Sigmoid colon (tissue), 7 donors: Measurements from ENCODE around the gene PARP9. TPM values are rescaled to one million over a fixed set of nuclear protein-coding genes. Genes with fewer than 3 reads are reported as not detected.

Experiments used
- DNase-seq: peaks from one replicate; pipeline ENCODE4 v3.0.0-alpha.2; 2019
- H3K27ac ChIP-seq, 4 donors: fragments of 200-600 bp; sonication (generic); one replicate each; pipeline ENCODE4 v1.5.1; 2016 to 2019; ENCODE audit warnings: mild to moderate bottlenecking in 1 of 4
- H3K27me3 ChIP-seq, 3 donors: fragments of 200-600 bp; sonication (generic); one replicate each; pipeline ENCODE4 v1.5.1; 2019; ENCODE audit warnings: mild to moderate bottlenecking in 1 of 3
- H3K36me3 ChIP-seq, 4 donors: fragments of 200-600 bp; sonication (generic); one replicate each; pipeline ENCODE4 v1.5.1; 2016 to 2019
- H3K4me1 ChIP-seq, 4 donors: fragments of 200-600 bp; sonication (generic); one replicate each; pipeline ENCODE4 v1.5.1; 2017 to 2019
- H3K4me3 ChIP-seq, 4 donors: fragments of 200-600 bp; sonication (generic); one replicate each; pipeline ENCODE4 v1.5.1; 2017 to 2019; ENCODE audit warnings: mild to moderate bottlenecking in 2 of 4, moderate library complexity in 1 of 4
- H3K9me3 ChIP-seq, 4 donors: fragments of 200-600 bp in 3 of 4; sonication (generic) in 3 of 4; one replicate each; pipeline versions ENCODE4 v1.5.1 to v1.6.1; 2013 to 2019
- EP300 ChIP-seq, 4 donors: sonication (generic); formaldehyde crosslinking; IDR thresholded peaks; one replicate each; pipeline ENCODE4 v1.6.1; 2017; ENCODE audit warnings: antibody characterized with exemption in 4 of 4
- POLR2A ChIP-seq, 2 donors: fragments of 450-650 bp; IDR thresholded peaks; one replicate each; pipeline ENCODE4 v1.6.1; 2016; ENCODE audit warnings: antibody characterized with exemption in 2 of 2, mild to moderate bottlenecking in 2 of 2, moderate library complexity in 2 of 2
- POLR2AphosphoS5 ChIP-seq, 4 donors: sonication (generic); formaldehyde crosslinking; IDR thresholded peaks; one replicate each; pipeline ENCODE4 v1.6.1; 2017; ENCODE audit warnings: antibody characterized with exemption in 4 of 4
- WGBS, 2 donors: extraction: QIAGEN DNeasy Blood & Tissue Kit; methylation state at CpG; one replicate each; pipeline ENCODE4 v1.1.7; 2013; 5-methylcytosine and 5-hydroxymethylcytosine counted together
- intact Hi-C: fragments of 100-400 bp; cut with DNase I; formaldehyde crosslinking; loops from one replicate; pipeline ENCODE4 v1.15.1; 2023
- polyA plus RNA-seq, 3 donors: library from polyadenylated mRNA; stranded (reverse); fragments of 200-250 nt; gene quantifications; one replicate each; pipeline ENCODE4 v1.2.3, GENCODE V29; 2013
- total RNA-seq, 4 donors: library from RNA; depleted of rRNA; stranded (reverse); fragments of >200 nt; gene quantifications; one replicate each; pipeline ENCODE4 v1.1.0, GENCODE V29; 2016
- TF ChIP-seq, protein P1 (sequence below), 4 experiments: fragments of 450-650 bp in 3 of 4; fragments of 200-600 bp in 1 of 4; IDR thresholded peaks; one replicate each; pipeline ENCODE4 v1.5.1; 2016 to 2019; ENCODE audit warnings: antibody characterized with exemption in 4 of 4, mild to moderate bottlenecking in 3 of 4, moderate library complexity in 2 of 4
- donor health status: healthy with polysubstance abuse.
- donor health status: Bipolar disorder and iron deficiency.
- donor health status: healthy.

PARP9 gene
- total and polyA plus RNA-seq, 7 donors, result 20.4 to 48.4 (median 29.6) TPM

DNA sequence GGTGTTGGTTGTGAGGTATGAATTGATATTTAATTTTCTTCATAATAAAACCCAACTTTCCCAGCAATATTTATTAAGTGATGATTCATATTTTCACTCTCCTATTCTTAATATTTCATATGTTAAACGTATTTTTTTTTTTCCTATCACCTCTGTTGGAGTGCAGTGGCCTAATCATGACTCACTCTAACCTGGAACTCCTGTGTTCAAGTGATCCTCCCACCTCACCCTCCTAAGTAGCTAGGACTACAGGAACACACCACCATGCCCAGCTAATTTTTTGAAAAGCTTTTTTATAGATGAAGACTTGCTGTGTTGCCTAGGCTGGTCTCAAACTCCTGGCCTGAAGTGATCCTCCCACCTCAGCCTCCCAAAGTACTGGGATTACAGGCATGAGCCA is 22.0 kb upstream of the PARP9 start:
- peaks cover 0 to 9% (median 5%) of the 10 kb centered on the region in 4 donors for H3K9me3 ChIP-seq
- H3K27me3 ChIP-seq, result no peaks in the 10 kb centered on the region
- no peak for DNase-seq
- WGBS, 2 donors, result 55 to 63% methylated on average over 1 of the region's 1 CpG
- intact Hi-C loops, result no loop called here
- no peak overlapping the region for H3K4me3 ChIP-seq
- H3K36me3 ChIP-seq, result no peaks in the 10 kb centered on the region
- TF ChIP-seq POLR2AphosphoS5 (IDR thresholded peaks at IDR 0.05) (no peak), POLR2A (IDR thresholded peaks at IDR 0.05) (no peak), EP300 (IDR thresholded peaks at IDR 0.05) (no peak)
- TF ChIP-seq, protein P1, sequence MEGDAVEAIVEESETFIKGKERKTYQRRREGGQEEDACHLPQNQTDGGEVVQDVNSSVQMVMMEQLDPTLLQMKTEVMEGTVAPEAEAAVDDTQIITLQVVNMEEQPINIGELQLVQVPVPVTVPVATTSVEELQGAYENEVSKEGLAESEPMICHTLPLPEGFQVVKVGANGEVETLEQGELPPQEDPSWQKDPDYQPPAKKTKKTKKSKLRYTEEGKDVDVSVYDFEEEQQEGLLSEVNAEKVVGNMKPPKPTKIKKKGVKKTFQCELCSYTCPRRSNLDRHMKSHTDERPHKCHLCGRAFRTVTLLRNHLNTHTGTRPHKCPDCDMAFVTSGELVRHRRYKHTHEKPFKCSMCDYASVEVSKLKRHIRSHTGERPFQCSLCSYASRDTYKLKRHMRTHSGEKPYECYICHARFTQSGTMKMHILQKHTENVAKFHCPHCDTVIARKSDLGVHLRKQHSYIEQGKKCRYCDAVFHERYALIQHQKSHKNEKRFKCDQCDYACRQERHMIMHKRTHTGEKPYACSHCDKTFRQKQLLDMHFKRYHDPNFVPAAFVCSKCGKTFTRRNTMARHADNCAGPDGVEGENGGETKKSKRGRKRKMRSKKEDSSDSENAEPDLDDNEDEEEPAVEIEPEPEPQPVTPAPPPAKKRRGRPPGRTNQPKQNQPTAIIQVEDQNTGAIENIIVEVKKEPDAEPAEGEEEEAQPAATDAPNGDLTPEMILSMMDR (IDR thresholded peaks at IDR 0.05), result no peak
- H3K4me1 ChIP-seq, result no peaks in the 10 kb centered on the region
- H3K27ac ChIP-seq, result no peak overlapping the region

DNA sequence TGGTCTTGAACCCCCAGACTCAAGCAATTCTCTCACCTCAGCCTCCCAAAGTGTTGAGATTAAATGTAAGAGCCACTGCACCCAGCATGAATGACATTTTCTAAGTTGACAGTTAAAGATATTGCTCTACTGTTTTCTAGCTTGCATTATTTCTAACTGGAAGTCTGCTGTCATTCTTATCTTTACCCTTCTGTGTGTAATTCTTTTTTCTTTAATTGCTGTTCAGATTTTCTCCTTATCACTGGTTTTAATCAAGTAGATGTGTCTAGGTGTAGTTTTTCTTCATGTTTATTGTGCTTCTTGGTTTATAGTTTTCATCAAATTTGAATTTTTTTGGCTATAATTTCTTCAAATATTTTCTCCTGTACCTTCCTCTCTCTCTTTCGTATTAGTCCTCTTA is 18.3 kb upstream of the PARP9 start:
- 96 to 100% methylated on average over 1 of the region's 1 CpG for WGBS, 2 donors
- Histone ChIP-seq H3K9me3 (peaks cover 0 to 9% (median 5%) of the 10 kb centered on the region in 4 donors), H3K4me1 (peaks cover 0 to 12% (median 3%) of the 10 kb centered on the region in 4 donors), H3K27me3 (no peaks in the 10 kb centered on the region), H3K4me3 (no peak overlapping the region), H3K27ac (no peak overlapping the region), H3K36me3 (no peaks in the 10 kb centered on the region)
- no peak for DNase-seq
- TF ChIP-seq POLR2A (IDR thresholded peaks at IDR 0.05) (no peak), EP300 (IDR thresholded peaks at IDR 0.05) (no peak), POLR2AphosphoS5 (IDR thresholded peaks at IDR 0.05) (no peak)
- TF ChIP-seq, protein P1 (IDR thresholded peaks at IDR 0.05), result no peak
- intact Hi-C loops, result no loop called here

DNA sequence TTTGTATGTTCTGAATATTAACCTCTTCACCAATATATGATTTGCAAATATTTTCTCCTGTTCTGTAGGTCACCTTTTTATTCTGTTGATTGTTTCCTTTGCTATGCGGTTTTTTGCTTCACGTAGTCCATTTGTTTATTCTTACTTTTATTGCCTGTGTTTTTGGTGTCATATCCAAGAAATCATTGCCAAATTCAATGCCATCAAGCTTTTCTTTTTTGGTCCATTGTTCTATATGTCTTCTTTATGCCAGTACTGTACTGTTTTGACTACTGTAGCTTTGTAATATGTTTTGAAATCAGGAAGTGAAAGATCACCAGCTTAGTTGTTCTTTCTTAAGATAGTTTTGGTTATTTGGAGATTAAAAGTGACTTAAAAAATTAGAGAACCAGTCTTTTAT is 17.5 kb upstream of the PARP9 start:
- Histone ChIP-seq H3K36me3 (no peaks in the 10 kb centered on the region), H3K27me3 (no peaks in the 10 kb centered on the region), H3K9me3 (peaks cover 0 to 9% (median 5%) of the 10 kb centered on the region in 4 donors), H3K27ac (no peak overlapping the region), H3K4me1 (peaks cover 0 to 12% (median 4%) of the 10 kb centered on the region in 4 donors), H3K4me3 (no peak overlapping the region)
- no peak for DNase-seq
- 90 to 97% methylated on average over 2 of the region's 2 CpGs for WGBS, 2 donors
- intact Hi-C loops, result no loop called here
- TF ChIP-seq POLR2A (IDR thresholded peaks at IDR 0.05) (no peak), POLR2AphosphoS5 (IDR thresholded peaks at IDR 0.05) (no peak), EP300 (IDR thresholded peaks at IDR 0.05) (no peak)
- TF ChIP-seq, protein P1 (IDR thresholded peaks at IDR 0.05), result no peak

DNA sequence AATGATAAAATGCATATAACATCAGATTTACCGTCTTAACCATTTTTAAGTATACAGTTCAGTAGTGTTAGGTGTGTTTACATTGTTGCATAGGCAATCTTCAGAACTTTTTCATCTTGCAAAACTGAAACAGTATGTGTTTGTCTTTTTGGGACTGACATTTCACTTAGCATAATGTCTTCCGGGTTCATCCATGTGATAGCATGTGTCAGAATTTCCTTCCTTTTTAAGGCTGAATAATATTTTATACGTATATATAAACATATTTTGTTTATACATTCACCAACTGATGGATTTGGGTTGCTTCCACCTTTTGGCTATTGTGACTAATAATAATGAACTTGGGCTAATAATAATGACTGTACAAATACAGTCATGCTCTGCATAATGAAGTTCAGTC is 16.4 kb upstream of the PARP9 start:
- no peak for TF ChIP-seq POLR2AphosphoS5 (IDR thresholded peaks at IDR 0.05)
- no peak for TF ChIP-seq EP300 (IDR thresholded peaks at IDR 0.05)
- no peak for TF ChIP-seq POLR2A (IDR thresholded peaks at IDR 0.05)
- TF ChIP-seq, protein P1 (IDR thresholded peaks at IDR 0.05), result no peak
- no peak overlapping the region for H3K4me3 ChIP-seq
- H3K27me3 ChIP-seq, result no peaks in the 10 kb centered on the region
- no peaks in the 10 kb centered on the region for H3K36me3 ChIP-seq
- no peak overlapping the region for H3K27ac ChIP-seq
- H3K9me3 ChIP-seq, result peaks cover 0 to 9% (median 5%) of the 10 kb centered on the region in 4 donors
- WGBS, 2 donors, result 63 to 79% methylated on average over 3 of the region's 3 CpGs
- intact Hi-C loops, result no loop called here
- H3K4me1 ChIP-seq, result peaks cover 0 to 12% (median 4%) of the 10 kb centered on the region in 4 donors
- DNase-seq, result no peak
